HG02981 (cell line): ENCODE results near the gene FIP1L1.
"Not testable (repeated sequence)": the region's sequence is repeated elsewhere in the genome, so short reads cannot be mapped to it uniquely, and the experiment has no call there.

Experiments
- ATAC-seq: cut with Tn5 transposase; IDR thresholded peaks from one replicate; pipeline ENCODE4 v1.9.1; 2021; ENCODE audit warnings: mild to moderate bottlenecking, moderate library complexity; ENCODE audit not compliant: unreplicated experiment

Gene FIP1L1

GRCh38 chr4:53466576-53466975 lies 89.1 kb downstream of the FIP1L1 start:
- ATAC-seq, result not testable (repeated sequence)

- no peak for ATAC-seq
Measured at GRCh38 chr4:53476232-53477037, 99.0 kb downstream of the FIP1L1 start.

GRCh38 chr4:53477038-53477565 lies 99.7 kb downstream of the FIP1L1 start:
- no peak for ATAC-seq

- ATAC-seq, result no peak
Measured at GRCh38 chr4:53477636-53478035, 100.2 kb downstream of the FIP1L1 start.

GRCh38 chr4:53478671-53479456 lies 101.4 kb downstream of the FIP1L1 start:
- ATAC-seq, result no peak

- ATAC-seq, result no peak
Measured at GRCh38 chr4:53479736-53480525, 102.5 kb downstream of the FIP1L1 start.

GRCh38 chr4:53480909-53481308 lies 103.5 kb downstream of the FIP1L1 start:
- no peak for ATAC-seq

- ATAC-seq, result no peak
Measured at GRCh38 chr4:53481586-53481985, 104.1 kb downstream of the FIP1L1 start.

- ATAC-seq, result no peak
Measured at GRCh38 chr4:53483250-53483649, 105.8 kb downstream of the FIP1L1 start.

- no peak for ATAC-seq
Measured at GRCh38 chr4:53484911-53485657, 107.6 kb downstream of the FIP1L1 start.

GRCh38 chr4:53485658-53486040 lies 108.2 kb downstream of the FIP1L1 start:
- ATAC-seq, result no peak

- ATAC-seq, result no peak
Measured at GRCh38 chr4:53487766-53488165, 110.3 kb downstream of the FIP1L1 start.

GRCh38 chr4:53489279-53489889 lies 111.9 kb downstream of the FIP1L1 start:
- ATAC-seq, result no peak

GRCh38 chr4:53490161-53490956 lies 112.9 kb downstream of the FIP1L1 start:
- ATAC-seq, result no peak

- ATAC-seq, result no peak
Measured at GRCh38 chr4:53490965-53491622, 113.7 kb downstream of the FIP1L1 start.

GRCh38 chr4:53494851-53495250 lies 117.4 kb downstream of the FIP1L1 start:
- ATAC-seq, result no peak

- ATAC-seq, result no peak
Measured at GRCh38 chr4:53497487-53498244, 120.2 kb downstream of the FIP1L1 start.

GRCh38 chr4:53498706-53499105 lies 121.3 kb downstream of the FIP1L1 start:
- no peak for ATAC-seq
